ENCODE results near the gene RTTN.
"Not testable (repeated sequence)": the region's sequence is repeated elsewhere in the genome, so short reads cannot be mapped to it uniquely, and the experiment has no call there.

RTTN gene

GRCh38 chr18:70149156-70149555, 56.3 kb downstream of the RTTN start:
- DNase-seq: no peak

DNA sequence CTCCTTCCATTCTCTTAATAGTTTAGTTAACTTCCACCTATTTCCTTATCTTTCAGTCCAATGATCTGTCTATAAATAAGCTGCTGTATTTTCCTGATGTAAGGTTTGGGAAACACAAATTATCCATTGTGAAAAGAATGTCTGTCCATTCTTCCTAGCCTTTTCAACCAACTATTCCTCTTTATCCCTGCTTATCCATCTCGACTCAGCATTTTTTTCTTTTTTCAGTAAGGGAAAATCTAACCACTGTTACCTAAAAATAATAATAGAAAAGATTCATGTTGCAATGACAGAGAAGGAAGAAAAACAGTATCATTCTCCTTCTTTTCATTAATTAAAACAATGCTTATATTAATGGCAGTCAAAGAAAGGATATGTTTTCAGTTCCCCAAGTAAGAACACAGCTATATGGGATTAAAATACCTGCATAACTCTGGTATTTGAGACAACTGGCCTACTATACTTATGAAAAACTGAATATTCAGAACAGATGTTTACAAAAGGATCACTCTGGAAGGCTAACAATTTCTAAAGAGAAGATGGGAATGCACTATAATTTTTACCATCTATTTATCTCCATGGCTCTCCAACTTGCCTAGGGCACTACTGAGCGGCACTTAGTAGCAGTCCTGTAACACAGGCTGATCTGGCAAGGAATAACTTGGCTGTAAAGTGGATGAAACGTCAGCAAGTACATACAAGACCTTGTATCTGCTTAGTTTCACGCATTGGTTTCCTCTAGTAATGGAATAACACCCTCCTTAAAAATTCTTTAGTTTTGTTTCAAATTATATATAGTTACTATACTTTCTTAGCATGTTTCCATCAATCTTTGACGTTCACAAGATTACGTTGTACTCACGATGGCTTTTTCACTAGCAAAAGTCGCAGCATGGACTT, 57.2 kb downstream of the RTTN start:
- DNase-seq: no peak

DNA sequence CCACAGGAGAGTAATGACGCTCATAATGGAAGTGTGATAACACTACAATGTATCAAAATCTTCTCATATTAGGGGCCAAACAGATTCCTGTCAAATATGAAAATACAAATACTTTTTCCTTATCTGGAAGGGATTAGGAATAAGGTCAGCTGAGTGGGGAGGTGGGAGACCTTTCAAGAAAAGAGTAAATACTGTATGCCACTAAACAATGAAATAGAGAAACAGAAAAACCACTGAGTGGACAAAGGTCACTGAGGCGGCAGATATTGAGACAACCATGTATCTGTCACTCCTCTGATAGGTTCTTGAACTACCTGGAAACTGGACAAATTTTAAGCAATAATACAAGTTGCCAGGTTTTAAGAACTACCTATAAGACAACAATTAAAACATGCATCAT, 59.3 kb downstream of the RTTN start:
- DNase-seq: no peak

GRCh38 chr18:70142001-70142400, 63.5 kb downstream of the RTTN start:
- no peak for DNase-seq

DNA sequence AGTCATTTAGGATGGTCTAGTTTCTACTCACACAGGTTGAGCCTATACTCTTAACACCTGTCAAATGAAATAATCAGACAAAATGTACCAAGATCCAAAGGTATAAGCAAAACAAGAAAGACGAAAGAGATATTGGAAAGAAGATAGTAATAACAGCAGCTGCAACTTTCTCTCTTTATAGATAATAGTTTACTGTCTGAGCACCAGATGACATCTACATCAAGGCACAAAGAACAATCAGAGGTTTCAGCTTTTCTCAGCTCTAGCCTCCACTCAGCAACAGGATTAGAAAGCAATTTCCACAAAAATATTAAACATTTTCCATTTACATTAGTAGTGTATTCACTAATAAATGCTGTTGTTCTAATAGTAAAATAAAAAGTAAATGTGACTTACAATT, 66.3 kb downstream of the RTTN start:
- DNase-seq: no peak

- DNase-seq: no peak
These were observed 69.9 kb downstream of the RTTN start for GRCh38 chr18:70135604-70136003.

DNA sequence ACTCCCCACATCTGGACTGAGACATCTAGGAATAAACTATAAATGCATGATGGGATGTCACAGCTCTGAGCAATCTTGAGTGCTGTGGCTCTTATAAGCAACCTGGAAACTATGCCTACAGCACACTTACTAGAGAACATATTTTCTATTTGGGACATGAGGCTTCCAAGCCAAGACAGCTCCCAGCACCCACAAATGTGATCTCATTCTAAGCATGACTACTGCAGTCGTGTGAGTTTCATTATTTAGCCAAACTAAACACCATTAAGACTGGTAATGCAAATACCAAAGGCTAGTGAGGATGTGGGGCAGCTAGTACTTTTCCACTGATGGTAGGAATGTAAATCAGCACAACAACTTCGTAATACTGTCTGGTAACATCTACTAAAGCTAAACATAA, 72.5 kb downstream of the RTTN start:
- peak; percentile 91 for DNase-seq

DNA sequence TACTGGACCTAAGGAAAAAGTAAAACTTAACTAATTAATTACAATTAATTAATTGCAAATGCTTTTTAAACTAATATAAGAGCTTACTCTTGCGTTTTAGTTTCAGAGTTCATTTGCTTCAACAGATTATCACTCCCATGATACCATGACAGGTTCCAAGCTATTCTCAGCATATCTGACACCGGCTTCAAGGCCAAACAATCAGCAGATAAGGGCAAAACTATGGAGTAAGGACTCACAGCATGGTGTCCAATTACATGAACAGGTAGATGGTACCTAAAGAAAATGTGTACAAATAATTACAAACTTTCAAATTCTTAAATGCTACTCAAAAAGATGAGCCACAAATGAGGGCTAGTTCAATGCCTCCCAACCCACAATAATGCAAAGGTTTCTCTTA, 77.2 kb downstream of the RTTN start:
- DNase-seq: no peak

GRCh38 chr18:70127359-70127758, 78.1 kb downstream of the RTTN start:
- no peak for DNase-seq

DNA sequence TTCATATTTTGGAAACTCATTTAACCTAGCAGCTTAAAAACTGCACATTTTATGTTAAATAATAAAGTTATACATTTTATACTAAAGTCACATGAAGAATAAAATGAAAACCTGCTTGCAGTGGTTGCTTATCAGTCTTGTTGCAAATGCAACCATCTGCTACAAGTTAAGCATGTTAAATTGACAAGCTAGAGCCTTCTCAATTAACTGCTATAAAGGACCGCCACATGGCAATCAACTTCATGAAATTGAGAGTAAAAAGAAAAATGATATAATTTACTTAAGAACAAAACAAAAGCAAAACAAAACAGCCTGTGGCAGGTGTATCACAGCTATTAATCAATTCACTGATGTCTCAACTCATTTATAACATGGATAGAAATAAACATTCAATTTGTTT, 78.7 kb downstream of the RTTN start:
- no peak for DNase-seq

DNA sequence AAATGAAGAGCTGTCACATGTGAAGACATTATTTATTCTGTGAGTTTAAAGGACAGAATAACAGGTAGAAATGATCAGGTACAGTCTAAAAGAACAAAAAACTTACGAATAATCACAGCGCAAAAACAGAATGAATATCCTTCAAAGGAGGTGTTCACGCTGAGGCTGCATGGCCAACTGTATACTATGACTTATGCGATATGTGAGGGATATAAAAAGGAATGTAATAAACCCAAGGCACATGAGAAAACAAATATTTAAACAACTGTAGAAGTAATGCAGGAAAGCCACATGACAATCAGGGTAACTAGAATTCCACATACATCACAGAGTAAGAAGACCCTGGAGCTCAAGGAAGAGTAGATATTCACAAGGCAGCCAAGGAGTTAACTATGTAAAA, 81.3 kb downstream of the RTTN start:
- no peak for DNase-seq

DNA sequence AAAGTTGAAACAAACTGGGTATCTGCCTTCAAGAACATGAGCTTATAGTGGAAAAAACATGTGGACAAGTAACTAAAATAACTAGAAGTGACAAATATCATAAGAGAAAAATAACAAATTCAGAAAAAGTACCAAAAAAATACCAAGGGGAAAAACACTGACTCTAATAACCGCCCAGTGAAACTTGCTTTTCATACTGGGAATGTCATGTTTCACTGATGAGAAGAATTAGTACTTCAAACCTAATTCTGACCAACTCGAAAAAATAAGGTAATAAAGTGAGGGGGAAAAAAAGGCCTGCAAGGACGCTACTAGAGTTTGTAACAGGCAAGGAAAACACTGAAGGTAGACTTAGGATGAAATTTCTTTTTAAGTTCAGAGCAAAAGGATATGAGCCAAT, 83.6 kb downstream of the RTTN start:
- no peak for DNase-seq

DNA sequence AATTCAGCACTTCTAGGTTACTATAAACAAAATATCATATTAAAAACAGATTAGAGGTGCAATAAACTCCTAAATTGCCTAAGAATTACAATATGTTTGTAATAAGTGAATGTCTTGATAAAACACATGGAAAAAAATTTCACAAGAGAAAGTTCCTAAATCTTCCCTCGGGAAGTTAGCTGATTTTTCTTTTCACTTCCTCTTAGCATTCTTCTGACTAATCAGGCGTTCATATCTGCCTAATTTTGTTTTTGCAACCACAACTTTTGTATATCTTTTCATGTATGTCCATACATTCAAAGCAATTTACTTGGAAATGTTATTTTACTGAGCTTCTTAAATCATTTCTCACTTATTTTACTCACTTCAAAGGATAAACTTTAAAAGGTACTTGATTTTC, 88.5 kb downstream of the RTTN start:
- no peak for DNase-seq

DNA sequence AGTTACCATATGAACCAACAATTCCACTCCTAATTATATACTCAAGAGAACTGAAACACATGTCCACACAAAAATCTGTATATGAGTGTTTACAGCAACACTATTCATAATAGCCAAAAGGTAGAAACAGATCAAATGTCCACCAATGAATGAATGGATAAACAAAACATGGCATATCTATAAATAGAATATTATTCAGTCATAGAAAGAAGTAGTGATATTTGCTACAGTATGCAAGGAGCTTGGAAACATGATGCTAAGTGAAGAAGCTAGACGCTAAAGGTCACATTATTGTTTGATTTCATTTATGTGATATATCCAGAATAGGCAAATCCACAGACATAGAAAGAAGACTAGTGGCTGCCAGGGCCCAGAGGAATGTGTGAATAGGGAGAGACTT, 92.0 kb downstream of the RTTN start:
- no peak for DNase-seq

GRCh38 chr18:70110678-70111077, 94.8 kb downstream of the RTTN start:
- no peak for DNase-seq

DNA sequence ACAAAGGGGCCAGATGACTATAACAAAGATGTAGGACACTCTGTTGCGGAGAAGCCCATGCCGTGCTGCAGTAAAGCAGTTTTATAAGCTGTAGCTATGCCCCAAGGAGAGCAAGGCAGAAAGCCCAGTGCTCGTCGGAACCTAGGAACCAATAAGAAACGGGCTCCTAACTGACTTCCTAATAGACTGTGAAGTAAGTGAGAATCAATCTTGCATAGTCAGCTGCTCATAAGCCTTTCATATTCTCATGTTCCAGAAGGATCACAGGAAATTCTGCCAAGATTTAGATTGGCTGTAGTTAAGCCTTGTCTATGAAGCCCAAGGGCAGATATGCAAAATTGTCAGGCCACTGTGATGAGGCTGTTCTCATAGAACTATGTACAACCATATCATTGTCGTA, 98.4 kb downstream of the RTTN start:
- no peak for DNase-seq

DNA sequence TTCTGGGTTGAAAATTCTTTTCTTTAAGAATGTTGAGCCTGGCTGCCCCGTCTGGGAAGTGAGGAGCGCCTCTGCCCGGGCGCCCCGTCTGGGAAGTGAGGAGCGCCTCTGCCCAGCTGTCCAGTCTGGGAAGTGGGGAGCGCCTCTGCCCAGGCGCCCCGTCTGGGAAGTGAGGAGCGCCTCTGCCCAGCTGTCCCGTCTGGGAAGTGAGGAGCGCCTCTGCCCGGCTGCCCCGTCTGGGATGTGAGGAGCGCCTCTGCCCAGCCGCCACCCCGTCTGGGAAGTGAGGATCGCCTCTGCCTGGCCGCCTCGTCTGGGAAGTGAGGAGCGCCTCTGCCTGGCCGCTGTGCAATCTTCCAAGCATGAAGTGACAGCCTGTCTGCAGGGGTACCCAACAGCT, 102.6 kb downstream of the RTTN start:
- not testable (repeated sequence) for DNase-seq

- DNase-seq: no peak
These were observed 115.6 kb downstream of the RTTN start for GRCh38 chr18:70089858-70090257.

DNA sequence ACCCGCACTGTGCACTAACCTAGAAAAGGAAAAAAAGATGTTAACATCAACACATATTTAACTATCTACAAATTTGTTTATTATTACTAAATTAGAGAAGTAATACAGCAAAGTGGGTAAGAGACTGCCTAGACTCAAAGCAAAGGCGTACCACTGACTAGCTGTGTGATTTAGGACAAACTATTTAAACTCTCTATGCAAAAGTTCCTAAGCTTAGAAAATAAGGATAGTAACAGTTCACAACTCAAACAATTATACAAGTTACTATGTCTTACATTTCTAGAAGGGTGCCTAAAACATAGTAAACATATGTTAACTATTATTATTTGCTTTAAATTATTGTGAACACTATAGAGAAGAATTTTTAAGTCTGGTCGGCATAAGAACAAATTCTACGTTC, 119.4 kb downstream of the RTTN start:
- DNase-seq: no peak

DNA sequence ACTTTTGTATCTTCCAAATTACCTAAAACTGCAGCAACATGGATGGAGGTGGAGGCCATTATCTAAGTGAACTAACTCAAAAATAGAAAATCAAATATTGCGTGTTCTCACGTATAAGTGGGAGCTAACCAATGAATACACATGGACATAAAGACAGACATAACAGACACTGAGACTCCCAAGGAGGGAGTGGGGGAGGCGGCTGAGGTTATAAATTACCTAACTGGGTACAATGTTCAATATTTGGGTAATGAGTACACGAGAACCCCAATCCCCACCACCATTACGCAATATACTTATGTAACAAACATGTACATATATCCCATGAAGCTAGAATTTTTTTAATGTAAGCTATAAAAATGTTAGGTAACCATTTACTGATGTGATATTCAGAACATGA, 119.8 kb downstream of the RTTN start:
- no peak for DNase-seq

- no peak for DNase-seq
These were observed 123.1 kb downstream of the RTTN start for GRCh38 chr18:70082430-70082829.

- no peak for DNase-seq
These were observed 127.4 kb downstream of the RTTN start for GRCh38 chr18:70078106-70078505.

- DNase-seq: no peak
These were observed 129.6 kb downstream of the RTTN start for GRCh38 chr18:70075906-70076305.

GRCh38 chr18:70074116-70074515, 131.4 kb downstream of the RTTN start:
- DNase-seq: no peak

DNA sequence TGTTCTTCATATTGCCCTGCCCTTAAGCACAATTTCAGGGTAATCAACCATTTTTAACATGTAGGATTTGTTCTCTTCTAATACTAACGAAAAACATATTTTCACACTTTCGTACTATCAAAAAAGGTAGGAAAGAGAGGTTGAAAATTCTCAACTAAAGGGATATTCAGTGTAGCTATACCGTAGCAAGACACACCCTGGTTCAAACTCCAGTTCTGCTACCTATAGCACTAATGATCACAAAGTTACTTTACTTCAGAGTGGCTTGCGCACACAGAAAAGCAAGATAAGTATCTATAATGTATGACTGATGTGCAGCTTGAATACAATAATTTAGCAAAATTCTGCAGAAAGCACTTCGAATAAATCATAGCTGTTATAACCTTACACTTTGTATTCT, 132.1 kb downstream of the RTTN start:
- no peak for DNase-seq
